ENCODE data around the gene BBX. TPM values are rescaled to one million over a fixed set of nuclear protein-coding genes. Genes with fewer than 3 reads are reported as not detected.

Gene BBX
- total and polyA plus RNA-seq, 2 of the 4 experiments (the other 2 are of a cell fraction), result 13.6 to 107 TPM

- H2BK20ac ChIP-seq (ENCODE audit: low read depth, low read length), result no peak overlapping the region
- ATAC-seq (ENCODE audit: low read depth) (no peak), DNase-seq (no peak)
- no peak overlapping the region for H2BK15ac ChIP-seq (ENCODE audit: low read depth, low read length)
- no peak overlapping the region for H3K27ac ChIP-seq (ENCODE audit: insufficient read depth, low read length)
- ChIA-PET POLR2A (ENCODE audit: unreplicated experiment) (no interaction called here), CTCF (no interaction called here)
- no peak overlapping the region for H2AFZ ChIP-seq (replicated peaks; ENCODE audit: low read length, poor library complexity)
- H4K8ac ChIP-seq (ENCODE audit: low read depth in 2 of 2, low read length in 2 of 2), result no peak overlapping the region
- no peaks in the 10 kb centered on the region for H3K36me3 ChIP-seq (ENCODE audit: control insufficient read depth, insufficient read depth, low read length)
- H3K4me3 ChIP-seq (ENCODE audit: insufficient read depth, low read depth, low read length), result no peak overlapping the region
- no peak overlapping the region for H3K23ac ChIP-seq (ENCODE audit: low read depth, low read length)
- in situ Hi-C loops (cut with MboI; ENCODE audit: low sequenced_read_pairs), result no loop called here
- H4K20me1 ChIP-seq (ENCODE audit: insufficient read depth, low read length), result no peaks in the 10 kb centered on the region
- no peak overlapping the region for H3K18ac ChIP-seq (ENCODE audit: low read depth, low read length)
- H4K5ac ChIP-seq (ENCODE audit: low read depth, low read length), result no peak overlapping the region
- no peak overlapping the region for H3K4me2 ChIP-seq (ENCODE audit: low read depth, low read length)
- no peaks in the 10 kb centered on the region for H3K9me3 ChIP-seq (ENCODE audit: control insufficient read depth, insufficient read depth, low read length)
- H3K27me3 ChIP-seq (ENCODE audit: control insufficient read depth, insufficient read depth, low read length), result no peaks in the 10 kb centered on the region
- no peaks in the 10 kb centered on the region for H3K79me1 ChIP-seq (ENCODE audit: low read depth in 1 of 2, low read length in 2 of 2)
- dilution Hi-C loops (cut with HindIII; ENCODE audit: low sequenced_read_pairs, unreplicated experiment), result no loop called here
- H3K56ac ChIP-seq (ENCODE audit: extremely low read depth, insufficient read depth, low read length), result no peak overlapping the region
- H3K4ac ChIP-seq (ENCODE audit: low read depth, low read length), result no peak overlapping the region
- H2AK5ac ChIP-seq (ENCODE audit: low read depth, low read length), result no peak overlapping the region
- WGBS, 2 experiments (ENCODE audit: extremely low coverage in 2 of 2, insufficient read length in 1 of 2), result 63% methylated on average over 1 of the region's 1 CpG; no CpG with 5 or more reads in 1 of the 2 experiments
- H3K9ac ChIP-seq (ENCODE audit: low read depth, low read length), result no peak overlapping the region
- H3K4me1 ChIP-seq (ENCODE audit: control insufficient read depth, insufficient read depth, low read length), result no peaks in the 10 kb centered on the region
- H2BK120ac ChIP-seq (ENCODE audit: low read depth, low read length), result no peak overlapping the region
- no peak overlapping the region for H3K14ac ChIP-seq (replicated peaks; ENCODE audit: low read depth, low read length)
- intact Hi-C loops (cut with micrococcal nuclease), result no loop called here
- H2BK5ac ChIP-seq (ENCODE audit: low read depth, low read length, poor library complexity, severe bottlenecking), result no peak overlapping the region
- TF ChIP-seq RCOR1 (IDR thresholded peaks at IDR 0.05; ENCODE audit: insufficient replicate concordance, low read length) (no peak), POLR2A (IDR thresholded peaks at IDR 0.05; ENCODE audit: low read depth, low read length) (no peak), RFX5 (IDR thresholded peaks at IDR 0.05; ENCODE audit: low read depth, low read length) (no peak), FOS (IDR thresholded peaks at IDR 0.05; ENCODE audit: low read depth, low read length) (no peak), SMC3 (IDR thresholded peaks at IDR 0.05; ENCODE audit: low read depth, low read length) (no peak), CEBPB (IDR thresholded peaks at IDR 0.05; ENCODE audit: low read depth, low read length) (no peak), RAD21 (IDR thresholded peaks at IDR 0.05; ENCODE audit: low read length) (no peak), CTCF (conservative IDR thresholded peaks at IDR 0.05; ENCODE audit: low read depth, low read length) (no peak), MAFK (IDR thresholded peaks at IDR 0.05; ENCODE audit: low read depth, low read length) (no peak), MAZ (IDR thresholded peaks at IDR 0.05; ENCODE audit: borderline replicate concordance, low read depth, low read length) (no peak), CHD1 (IDR thresholded peaks at IDR 0.05; ENCODE audit: low read depth, low read length) (no peak), MXI1 (IDR thresholded peaks at IDR 0.05; ENCODE audit: borderline replicate concordance, low read depth, low read length) (no peak), NFE2L2 (IDR thresholded peaks at IDR 0.05; ENCODE audit: low read depth, low read length) (no peak), BHLHE40 (IDR thresholded peaks at IDR 0.05; ENCODE audit: low read depth, low read length) (no peak)
- TF ChIP-seq, protein P1, sequence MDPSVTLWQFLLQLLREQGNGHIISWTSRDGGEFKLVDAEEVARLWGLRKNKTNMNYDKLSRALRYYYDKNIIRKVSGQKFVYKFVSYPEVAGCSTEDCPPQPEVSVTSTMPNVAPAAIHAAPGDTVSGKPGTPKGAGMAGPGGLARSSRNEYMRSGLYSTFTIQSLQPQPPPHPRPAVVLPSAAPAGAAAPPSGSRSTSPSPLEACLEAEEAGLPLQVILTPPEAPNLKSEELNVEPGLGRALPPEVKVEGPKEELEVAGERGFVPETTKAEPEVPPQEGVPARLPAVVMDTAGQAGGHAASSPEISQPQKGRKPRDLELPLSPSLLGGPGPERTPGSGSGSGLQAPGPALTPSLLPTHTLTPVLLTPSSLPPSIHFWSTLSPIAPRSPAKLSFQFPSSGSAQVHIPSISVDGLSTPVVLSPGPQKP (IDR thresholded peaks at IDR 0.05; ENCODE audit: borderline replicate concordance, low read depth, low read length), result no peak
- TF ChIP-seq, protein P2, sequence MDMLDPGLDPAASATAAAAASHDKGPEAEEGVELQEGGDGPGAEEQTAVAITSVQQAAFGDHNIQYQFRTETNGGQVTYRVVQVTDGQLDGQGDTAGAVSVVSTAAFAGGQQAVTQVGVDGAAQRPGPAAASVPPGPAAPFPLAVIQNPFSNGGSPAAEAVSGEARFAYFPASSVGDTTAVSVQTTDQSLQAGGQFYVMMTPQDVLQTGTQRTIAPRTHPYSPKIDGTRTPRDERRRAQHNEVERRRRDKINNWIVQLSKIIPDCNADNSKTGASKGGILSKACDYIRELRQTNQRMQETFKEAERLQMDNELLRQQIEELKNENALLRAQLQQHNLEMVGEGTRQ (IDR thresholded peaks at IDR 0.05; ENCODE audit: low read depth, low read length), result no peak
- H3K9me1 ChIP-seq (ENCODE audit: insufficient read depth, low read length), result no peaks in the 10 kb centered on the region
- H2AK9ac ChIP-seq (replicated peaks; ENCODE audit: low read depth, low read length, poor library complexity), result no peak overlapping the region
- no TSS peak for BruUV-seq (replicated peaks)
- H4K91ac ChIP-seq (ENCODE audit: insufficient read depth, low read depth, low read length), result no peak overlapping the region
Measured at GRCh38 chr3:107493134-107493533, 29.6 kb upstream of the BBX start.

All from IMR-90 (cell line).